ENCODE measurements around the gene JMJD1C.

DNA sequence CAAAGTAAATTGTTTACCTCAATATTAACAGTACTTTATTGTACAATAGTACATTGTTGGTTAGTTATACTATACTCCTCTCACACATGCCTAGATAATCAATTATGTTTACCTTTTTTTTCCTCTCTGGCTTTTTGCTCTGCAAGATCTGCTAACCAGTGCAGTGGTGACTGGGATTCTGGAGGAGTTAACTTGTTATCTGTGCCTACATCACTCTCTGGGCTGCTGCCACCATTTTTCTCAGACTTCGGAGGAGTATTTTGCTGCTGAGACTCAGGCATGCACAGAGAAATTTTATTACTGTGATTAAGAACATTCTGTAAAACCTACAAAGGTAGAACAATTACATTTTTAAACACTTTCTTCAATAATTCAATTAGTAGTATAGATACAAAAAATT lies 273.0 kb downstream of the JMJD1C start:
- TF ChIP-seq, protein P1, sequence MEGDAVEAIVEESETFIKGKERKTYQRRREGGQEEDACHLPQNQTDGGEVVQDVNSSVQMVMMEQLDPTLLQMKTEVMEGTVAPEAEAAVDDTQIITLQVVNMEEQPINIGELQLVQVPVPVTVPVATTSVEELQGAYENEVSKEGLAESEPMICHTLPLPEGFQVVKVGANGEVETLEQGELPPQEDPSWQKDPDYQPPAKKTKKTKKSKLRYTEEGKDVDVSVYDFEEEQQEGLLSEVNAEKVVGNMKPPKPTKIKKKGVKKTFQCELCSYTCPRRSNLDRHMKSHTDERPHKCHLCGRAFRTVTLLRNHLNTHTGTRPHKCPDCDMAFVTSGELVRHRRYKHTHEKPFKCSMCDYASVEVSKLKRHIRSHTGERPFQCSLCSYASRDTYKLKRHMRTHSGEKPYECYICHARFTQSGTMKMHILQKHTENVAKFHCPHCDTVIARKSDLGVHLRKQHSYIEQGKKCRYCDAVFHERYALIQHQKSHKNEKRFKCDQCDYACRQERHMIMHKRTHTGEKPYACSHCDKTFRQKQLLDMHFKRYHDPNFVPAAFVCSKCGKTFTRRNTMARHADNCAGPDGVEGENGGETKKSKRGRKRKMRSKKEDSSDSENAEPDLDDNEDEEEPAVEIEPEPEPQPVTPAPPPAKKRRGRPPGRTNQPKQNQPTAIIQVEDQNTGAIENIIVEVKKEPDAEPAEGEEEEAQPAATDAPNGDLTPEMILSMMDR (IDR thresholded peaks at IDR 0.05) = no peak
- no peak for TF ChIP-seq POLR2A (IDR thresholded peaks at IDR 0.05; ENCODE audit: low read length)
- no peak for TF ChIP-seq ZFP36 (IDR thresholded peaks at IDR 0.05; ENCODE audit: borderline replicate concordance, partially characterized antibody)
- no peak for TF ChIP-seq RAD21 (conservative IDR thresholded peaks at IDR 0.05 in 1 of 2, IDR thresholded peaks at IDR 0.05 in 1 of 2)
- TF ChIP-seq, protein P2, sequence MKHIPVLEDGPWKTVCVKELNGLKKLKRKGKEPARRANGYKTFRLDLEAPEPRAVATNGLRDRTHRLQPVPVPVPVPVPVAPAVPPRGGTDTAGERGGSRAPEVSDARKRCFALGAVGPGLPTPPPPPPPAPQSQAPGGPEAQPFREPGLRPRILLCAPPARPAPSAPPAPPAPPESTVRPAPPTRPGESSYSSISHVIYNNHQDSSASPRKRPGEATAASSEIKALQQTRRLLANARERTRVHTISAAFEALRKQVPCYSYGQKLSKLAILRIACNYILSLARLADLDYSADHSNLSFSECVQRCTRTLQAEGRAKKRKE (CRISPR knock-in tag; IDR thresholded peaks at IDR 0.05; ENCODE audit: low read depth) = no peak
- no peak for TF ChIP-seq CBX2 (IDR thresholded peaks at IDR 0.05; ENCODE audit: borderline replicate concordance, low read depth)
- TF ChIP-seq, protein P3, sequence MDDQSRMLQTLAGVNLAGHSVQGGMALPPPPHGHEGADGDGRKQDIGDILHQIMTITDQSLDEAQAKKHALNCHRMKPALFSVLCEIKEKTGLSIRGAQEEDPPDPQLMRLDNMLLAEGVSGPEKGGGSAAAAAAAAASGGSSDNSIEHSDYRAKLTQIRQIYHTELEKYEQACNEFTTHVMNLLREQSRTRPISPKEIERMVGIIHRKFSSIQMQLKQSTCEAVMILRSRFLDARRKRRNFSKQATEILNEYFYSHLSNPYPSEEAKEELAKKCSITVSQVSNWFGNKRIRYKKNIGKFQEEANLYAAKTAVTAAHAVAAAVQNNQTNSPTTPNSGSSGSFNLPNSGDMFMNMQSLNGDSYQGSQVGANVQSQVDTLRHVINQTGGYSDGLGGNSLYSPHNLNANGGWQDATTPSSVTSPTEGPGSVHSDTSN (IDR thresholded peaks at IDR 0.05) = no peak
- TF ChIP-seq, protein P4, sequence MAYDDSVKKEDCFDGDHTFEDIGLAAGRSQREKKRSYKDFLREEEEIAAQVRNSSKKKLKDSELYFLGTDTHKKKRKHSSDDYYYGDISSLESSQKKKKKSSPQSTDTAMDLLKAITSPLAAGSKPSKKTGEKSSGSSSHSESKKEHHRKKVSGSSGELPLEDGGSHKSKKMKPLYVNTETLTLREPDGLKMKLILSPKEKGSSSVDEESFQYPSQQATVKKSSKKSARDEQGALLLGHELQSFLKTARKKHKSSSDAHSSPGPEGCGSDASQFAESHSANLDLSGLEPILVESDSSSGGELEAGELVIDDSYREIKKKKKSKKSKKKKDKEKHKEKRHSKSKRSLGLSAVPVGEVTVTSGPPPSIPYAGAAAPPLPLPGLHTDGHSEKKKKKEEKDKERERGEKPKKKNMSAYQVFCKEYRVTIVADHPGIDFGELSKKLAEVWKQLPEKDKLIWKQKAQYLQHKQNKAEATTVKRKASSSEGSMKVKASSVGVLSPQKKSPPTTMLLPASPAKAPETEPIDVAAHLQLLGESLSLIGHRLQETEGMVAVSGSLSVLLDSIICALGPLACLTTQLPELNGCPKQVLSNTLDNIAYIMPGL (CRISPR knock-in tag; IDR thresholded peaks at IDR 0.05; ENCODE audit: borderline replicate concordance) = no peak
